ENCODE data around the gene CATSPER4. TPM values are rescaled to one million over a fixed set of nuclear protein-coding genes. Genes with fewer than 3 reads are reported as not detected.
A peak's percentile ranks its signal among the peaks of the same experiment; 100 is the strongest.

The CATSPER4 gene
- total RNA-seq, 1 donor = not detected

DNA sequence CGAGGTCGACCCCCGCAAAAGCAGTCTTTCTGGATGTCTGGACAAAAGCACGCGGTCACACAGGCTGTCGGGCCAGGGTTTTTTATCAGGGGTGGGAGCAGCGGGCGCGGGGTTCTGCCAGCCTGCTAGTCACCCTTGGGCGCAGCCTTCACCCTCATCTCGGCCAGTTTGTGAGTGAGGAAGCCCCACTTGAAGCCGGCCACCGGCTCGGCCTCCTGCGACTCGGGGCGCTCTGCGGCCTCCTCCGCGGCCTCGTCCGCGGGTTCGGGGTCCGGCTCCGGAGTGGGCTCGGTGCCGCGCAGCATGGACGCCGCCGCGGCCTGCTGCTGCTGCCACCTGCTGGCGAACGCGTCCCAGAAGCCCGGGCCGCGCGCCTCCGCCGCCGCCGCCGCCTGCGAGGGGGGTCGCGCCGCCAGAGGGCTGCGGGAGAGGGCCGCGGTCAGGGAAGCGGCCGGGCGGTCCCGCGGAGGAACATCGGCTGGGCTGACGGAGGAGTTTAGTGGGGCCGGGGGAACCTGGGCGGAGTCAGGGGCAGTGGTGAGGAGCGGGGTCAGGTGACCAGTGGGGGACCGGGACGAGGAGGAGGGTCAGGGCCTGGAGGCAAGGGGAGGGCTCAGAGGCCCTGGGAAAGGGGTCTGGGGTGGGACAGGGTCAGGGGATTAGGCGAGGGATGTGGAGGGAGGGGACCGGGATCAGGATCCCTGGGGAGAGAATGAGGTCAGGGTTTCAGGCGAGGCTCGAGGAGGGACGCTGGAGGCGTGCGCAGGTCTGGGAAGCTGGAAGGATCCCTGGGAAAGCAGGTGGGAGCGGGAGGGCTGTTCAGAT lies 26.2 kb upstream of the CATSPER4 start:
- DNase-seq (ENCODE audit: low read depth in 2 of 3, low spot score in 2 of 3) = peak in 1 of 3 donors; percentile 54

GRCh38 chr1:26164861-26165842 lies 25.2 kb upstream of the CATSPER4 start:
- no peak for DNase-seq (ENCODE audit: low read depth in 2 of 3, low spot score in 2 of 3)

- no peak for DNase-seq (ENCODE audit: low read depth in 2 of 3, low spot score in 2 of 3)
Observed at GRCh38 chr1:26166719-26167281, 23.6 kb upstream of the CATSPER4 start.

DNA sequence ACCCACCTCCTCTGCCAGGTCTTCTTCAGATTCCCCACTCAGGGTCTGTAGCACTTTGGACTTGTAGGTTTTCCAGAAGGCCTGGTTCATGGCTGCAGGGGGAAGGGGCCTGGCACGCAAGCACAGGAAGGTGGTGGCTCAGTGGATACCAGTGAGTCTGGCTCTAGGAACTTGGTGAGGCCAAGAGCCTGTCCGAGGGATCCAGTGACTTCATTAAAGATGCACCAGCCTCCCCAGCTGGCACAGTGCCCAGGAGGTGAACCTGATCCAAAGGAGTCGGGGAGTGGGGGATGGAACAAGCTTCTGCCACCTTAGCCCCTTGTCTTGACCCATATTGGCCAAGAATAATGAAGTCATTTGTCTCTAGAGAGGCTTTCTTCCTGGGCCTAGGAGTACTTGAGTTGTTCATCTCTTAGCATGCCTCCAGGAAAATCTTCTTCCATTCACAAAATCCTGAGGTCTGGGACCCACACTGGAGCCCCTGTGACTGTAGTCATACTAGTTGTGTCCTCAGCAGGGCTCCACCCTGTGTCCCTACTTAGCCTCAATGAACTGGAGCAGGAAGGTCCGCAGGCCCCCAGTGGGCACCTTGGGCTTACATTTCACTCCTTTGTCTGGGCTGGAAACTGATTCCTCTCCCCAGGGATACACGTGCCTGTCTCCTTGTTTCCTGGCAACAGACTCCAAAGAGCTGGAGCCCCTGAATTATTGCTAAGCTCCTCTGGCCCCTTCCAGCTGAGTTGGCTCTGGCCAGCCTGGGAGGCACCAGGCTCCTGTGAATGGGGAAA lies 21.8 kb upstream of the CATSPER4 start, which contains the start of gene C1orf232:
TSS of gene C1orf232 (minus strand) at position 554 of the 788 bp plus-strand sequence. CDS start at position 90, 464 bp downstream.
- DNase-seq (ENCODE audit: low read depth in 2 of 3, low spot score in 2 of 3) = no peak

DNA sequence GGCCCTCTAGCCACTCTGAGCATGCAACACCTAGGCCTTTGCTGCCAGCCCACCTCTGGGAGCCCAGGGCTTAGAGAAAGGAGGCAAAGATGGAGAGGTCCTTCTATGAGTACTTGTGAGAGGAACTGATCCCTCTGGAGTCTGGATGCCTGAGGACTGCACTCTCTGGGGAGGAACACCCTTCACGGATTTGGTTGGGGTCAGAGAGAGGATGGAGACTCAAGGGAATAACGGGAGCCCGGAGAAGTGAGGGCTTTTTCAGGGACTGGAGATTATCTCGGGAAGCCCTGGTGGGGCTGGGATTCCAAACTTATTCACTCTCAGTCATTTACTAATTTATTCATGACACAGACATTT lies 21.2 kb upstream of the CATSPER4 start:
- DNase-seq (ENCODE audit: low read depth in 2 of 3, low spot score in 2 of 3) = no peak

DNA sequence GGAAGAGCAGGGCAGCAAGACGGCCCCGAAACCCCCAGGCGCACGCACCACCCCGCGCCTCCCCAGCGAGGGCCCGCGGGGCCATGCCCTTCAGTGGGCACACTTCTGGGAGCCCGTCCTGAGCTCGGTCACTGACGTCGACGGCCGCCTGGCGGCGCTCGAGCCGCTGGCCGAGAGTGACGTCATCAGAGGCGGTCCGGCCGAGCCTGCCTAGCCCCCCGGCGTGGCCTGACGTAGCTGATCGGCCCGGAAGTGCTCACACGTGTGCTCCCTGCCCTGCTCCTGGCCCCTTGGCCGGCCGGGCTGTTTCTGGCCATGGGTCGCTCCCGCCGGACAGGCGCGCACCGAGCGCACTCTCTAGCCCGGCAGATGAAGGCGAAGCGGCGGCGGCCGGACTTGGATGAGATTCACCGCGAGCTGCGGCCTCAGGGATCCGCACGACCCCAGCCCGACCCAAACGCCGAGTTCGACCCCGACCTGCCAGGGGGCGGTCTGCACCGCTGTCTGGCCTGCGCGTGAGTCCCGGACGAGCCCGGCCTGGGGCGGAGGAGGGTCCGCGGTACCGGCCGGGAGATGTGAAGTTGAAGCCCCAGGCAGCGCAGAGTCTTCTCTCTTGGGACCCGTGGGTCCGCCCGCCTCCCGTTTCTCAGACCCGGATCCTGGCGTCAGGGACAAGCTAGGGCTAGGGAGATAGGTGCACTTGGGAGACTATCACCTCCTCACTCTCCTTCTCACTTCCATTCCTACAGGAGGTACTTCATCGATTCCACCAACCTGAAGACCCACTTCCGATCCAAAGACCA lies 20.5 kb upstream of the CATSPER4 start, which contains the start of gene ZNF593:
TSS of gene ZNF593 (plus strand) at position 240 of the 803 bp plus-strand sequence. CDS start at position 316, 76 bp downstream.
- peak; percentile 57 to 91 (median 87) for DNase-seq (ENCODE audit: low read depth in 2 of 3, low spot score in 2 of 3)

DNA sequence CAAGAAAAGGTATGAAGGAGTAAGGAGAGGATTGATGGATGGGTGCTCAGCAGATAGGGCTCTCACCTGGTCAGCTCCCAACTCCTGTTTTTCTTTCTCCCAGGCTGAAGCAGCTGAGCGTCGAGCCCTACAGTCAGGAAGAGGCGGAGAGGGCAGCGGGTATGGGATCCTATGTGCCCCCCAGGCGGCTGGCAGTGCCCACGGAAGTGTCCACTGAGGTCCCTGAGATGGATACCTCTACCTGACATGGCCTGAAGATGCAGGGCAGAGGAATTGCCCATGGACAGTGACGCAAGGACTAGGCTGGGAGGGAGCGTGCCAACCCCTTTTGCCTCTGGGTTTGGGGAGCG lies 20.0 kb upstream of the CATSPER4 start:
- DNase-seq (ENCODE audit: low read depth in 2 of 3, low spot score in 2 of 3) = no peak

DNA sequence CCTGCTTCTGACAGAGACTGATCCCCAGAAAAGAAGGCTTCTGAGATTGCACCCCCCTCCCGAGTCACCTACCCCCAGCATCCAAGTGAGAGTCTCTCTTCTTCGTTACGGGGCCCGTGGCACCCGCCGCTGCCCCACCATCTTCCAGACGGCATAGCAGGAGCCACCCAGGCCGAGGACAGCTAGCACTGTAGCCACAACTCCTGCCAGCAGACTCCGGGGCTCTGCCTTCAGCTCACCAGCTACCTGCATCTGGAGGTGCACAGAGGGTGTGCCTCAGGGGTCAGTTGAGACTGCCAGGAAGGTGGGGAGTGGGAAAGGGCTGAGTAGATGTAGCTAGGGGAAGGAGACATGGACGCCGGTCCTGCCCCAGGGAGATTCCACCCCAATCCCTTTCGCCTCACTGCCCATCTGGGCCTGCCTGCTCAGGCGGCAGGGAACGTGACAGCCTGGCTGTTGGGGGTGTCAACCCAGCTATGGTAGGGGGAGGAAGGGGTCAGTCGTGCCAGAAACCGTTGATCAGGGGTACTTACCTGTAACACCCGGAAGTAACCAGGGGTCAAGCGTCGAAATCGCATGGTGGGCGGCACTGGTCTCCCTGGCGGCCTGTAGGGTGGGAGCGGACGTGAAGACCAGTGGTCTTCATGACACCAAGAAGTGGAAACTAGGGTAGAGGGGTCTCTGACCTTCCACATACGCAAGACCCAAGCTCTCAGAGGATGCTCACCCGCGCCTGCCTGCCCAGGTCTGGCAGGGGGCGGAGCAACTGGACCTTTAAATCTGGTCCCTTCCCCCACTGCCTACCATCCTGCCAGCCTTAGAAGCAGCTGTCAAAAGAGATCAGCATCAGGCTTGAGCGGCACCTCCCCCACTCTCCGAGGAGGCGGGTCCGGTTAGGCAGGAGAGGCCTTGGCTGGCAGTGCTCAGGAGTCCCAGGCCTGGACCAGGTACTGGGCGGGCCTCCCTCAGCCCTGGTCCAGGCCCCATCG lies 19.0 kb upstream of the CATSPER4 start, which contains the start of gene ZNF593OS:
TSS of gene ZNF593OS (minus strand) at position 749 of the 989 bp plus-strand sequence. CDS start at position 578, 171 bp downstream.
- no peak for DNase-seq (ENCODE audit: low read depth in 2 of 3, low spot score in 2 of 3)

GRCh38 chr1:26175346-26175745 lies 15.1 kb upstream of the CATSPER4 start:
- DNase-seq (ENCODE audit: low read depth in 2 of 3, low spot score in 2 of 3) = no peak

GRCh38 chr1:26177182-26177684 lies 13.2 kb upstream of the CATSPER4 start, which contains the start of gene CNKSR1:
Gene CNKSR1 (plus strand): TSS chr1:26177491. CDS start chr1:26177548, 57 bp downstream.
- no peak for DNase-seq (ENCODE audit: low read depth in 2 of 3, low spot score in 2 of 3)

GRCh38 chr1:26180010-26180506 lies 10.3 kb upstream of the CATSPER4 start:
- DNase-seq (ENCODE audit: low read depth in 2 of 3, low spot score in 2 of 3) = no peak

DNA sequence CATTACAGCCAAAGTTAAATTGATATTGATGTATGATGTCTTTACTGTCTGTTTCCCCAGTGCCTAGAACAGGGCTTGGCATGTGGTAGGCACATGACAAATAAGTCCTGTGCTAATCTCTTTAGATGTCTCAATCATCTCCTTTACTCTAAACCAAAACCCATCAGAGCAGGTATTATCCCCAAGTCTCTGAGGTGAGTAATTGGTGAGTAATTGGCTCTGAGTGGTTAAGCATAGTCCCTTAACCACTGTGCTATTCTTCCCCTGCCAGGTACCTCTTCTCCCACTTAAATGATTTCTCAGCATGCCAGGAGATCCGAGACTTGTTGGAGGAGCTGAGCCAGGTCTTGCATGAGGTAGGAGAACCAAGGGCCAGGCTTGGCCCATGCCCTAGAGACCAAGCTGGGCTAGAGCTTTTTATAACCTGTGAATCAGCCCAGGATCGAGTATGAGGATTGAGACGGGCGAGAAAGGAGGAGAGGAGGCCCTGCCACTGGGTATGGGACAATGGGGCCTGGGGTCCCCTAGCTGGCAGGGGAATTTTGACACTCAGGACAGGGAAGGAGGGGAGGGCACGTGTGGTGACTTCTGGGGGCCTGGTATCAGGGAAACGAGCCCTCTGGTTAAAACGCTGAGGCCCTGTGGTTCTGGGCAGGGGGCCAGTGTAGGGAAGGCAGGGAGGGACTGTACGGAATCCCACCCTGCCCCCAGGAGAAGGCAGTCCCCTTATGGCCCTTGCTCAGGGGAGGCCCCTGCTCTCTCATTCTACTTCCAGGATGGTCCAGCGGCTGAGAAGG lies 8.6 kb upstream of the CATSPER4 start:
- DNase-seq (ENCODE audit: low read depth in 2 of 3, low spot score in 2 of 3) = no peak

DNA sequence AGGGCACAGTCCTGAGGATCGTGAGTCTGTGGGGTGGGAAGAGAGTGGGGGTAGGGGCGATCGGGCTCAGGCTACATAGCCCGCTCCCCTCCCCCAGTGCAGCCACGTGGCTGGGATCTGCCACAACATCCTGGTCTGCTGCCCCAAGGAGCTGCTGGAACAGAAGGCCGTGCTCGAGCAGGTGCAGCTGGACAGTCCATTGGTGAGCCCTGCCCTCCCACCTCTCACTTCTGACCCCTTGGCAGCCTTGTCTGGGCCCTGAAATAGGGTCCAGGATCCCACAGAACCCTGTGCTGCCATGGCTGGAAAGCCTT lies 8.1 kb upstream of the CATSPER4 start:
- no peak for DNase-seq (ENCODE audit: low read depth in 2 of 3, low spot score in 2 of 3)

DNA sequence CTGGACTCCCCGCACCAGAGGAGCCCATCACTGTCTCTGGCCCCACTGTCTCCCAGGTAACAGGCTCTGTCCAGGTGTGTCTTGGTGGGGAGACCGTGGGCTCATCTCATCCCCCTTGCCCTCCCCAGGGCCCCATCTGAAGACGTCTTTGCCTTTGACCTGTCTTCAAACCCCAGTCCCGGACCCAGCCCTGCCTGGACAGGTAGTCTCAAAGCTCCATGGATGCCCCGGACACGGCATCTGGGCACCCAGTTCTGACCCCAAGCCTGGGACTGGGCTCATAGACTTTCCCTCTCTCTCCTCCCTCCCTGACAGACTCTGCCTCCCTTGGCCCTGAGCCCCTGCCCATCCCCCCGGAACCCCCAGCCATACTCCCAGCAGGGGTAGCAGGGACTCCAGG lies 6.3 kb upstream of the CATSPER4 start:
- DNase-seq (ENCODE audit: low read depth in 2 of 3, low spot score in 2 of 3) = no peak

- DNase-seq (ENCODE audit: low read depth in 2 of 3, low spot score in 2 of 3) = no peak
Observed at GRCh38 chr1:26184883-26185282, 5.5 kb upstream of the CATSPER4 start.

- no peak for DNase-seq (ENCODE audit: low read depth in 2 of 3, low spot score in 2 of 3)
Observed at GRCh38 chr1:26187882-26188281, 2.5 kb upstream of the CATSPER4 start.

GRCh38 chr1:26188477-26188876 lies 1.9 kb upstream of the CATSPER4 start:
- DNase-seq (ENCODE audit: low read depth in 2 of 3, low spot score in 2 of 3) = no peak
